Colonic mucosa (tissue), 4 donors: ENCODE measurements around the gene RALY. TPM values are rescaled to one million over a fixed set of nuclear protein-coding genes. Genes with fewer than 3 reads are reported as not detected.

Experiments
- DNase-seq: peaks from one replicate; pipeline ENCODE4 v3.0.0-alpha.2; 2020
- H3K27ac ChIP-seq: fragments of 200-600 bp; one replicate; pipeline ENCODE4 v1.8.0; 2021
- H3K27me3 ChIP-seq: fragments of 200-600 bp; one replicate; pipeline ENCODE4 v1.8.0; 2021
- H3K36me3 ChIP-seq: fragments of 200-600 bp; one replicate; pipeline ENCODE4 v1.8.0; 2021
- H3K4me1 ChIP-seq: fragments of 200-600 bp; one replicate; pipeline ENCODE4 v1.8.0; 2021; ENCODE audit warnings: mild to moderate bottlenecking
- H3K4me3 ChIP-seq: fragments of 200-600 bp; one replicate; pipeline ENCODE4 v1.8.0; 2021
- H3K9ac ChIP-seq, 2 donors: one replicate each; pipeline ENCODE4 v1.7.0; 2013; ENCODE audit warnings: control low read depth in 2 of 2, low read depth in 2 of 2, low read length in 2 of 2
- H3K9me3 ChIP-seq: fragments of 200-600 bp; one replicate; pipeline ENCODE4 v1.8.0; 2021
- CTCF ChIP-seq: fragments of 200-600 bp; IDR thresholded peaks from one replicate; pipeline ENCODE4 v1.8.0; 2022; ENCODE audit warnings: antibody characterized with exemption, mild to moderate bottlenecking
- intact Hi-C: fragments of 100-400 bp; cut with DNase I; formaldehyde crosslinking; loops from one replicate; pipeline ENCODE4 v1.14.1; 2022
- total RNA-seq, 2 donors: library from RNA; stranded (reverse); fragmentation: NEBNext Ultra II Directional in 1 of 2; extraction: Animal tissue kit (Norgen Biotek cat#: 25700) in 1 of 2; gene quantifications; one replicate each; pipeline ENCODE4 v1.2.1, GENCODE V29; 2021
- donor health status: healthy.
- donor health status: DM: no; HTN: no; CAD: no.
- donor health status: DM: no; HTN: no; CAD: no.

Gene RALY
- total RNA-seq, 2 donors from 2014 or later: 196 to 212 TPM

GRCh38 chr20:34072076-34072475 lies 78.4 kb downstream of the RALY start:
- Histone ChIP-seq H3K36me3 (peaks cover 5% of the 10 kb centered on the region), H3K4me1 (no peaks in the 10 kb centered on the region), H3K9ac (no peak overlapping the region), H3K9me3 (no peaks in the 10 kb centered on the region), H3K27me3 (no peaks in the 10 kb centered on the region), H3K4me3 (no peak overlapping the region), H3K27ac (no peak overlapping the region)
- TF ChIP-seq CTCF: no peak
- no peak for DNase-seq
- intact Hi-C loops: loop anchor here (5.0 to 10.0 kb wide), 2 partner anchors 53 to 140 kb away; no protein-coding TSS in a partner anchor

- DNase-seq: no peak
- Histone ChIP-seq H3K27me3 (no peaks in the 10 kb centered on the region), H3K9ac (no peak overlapping the region), H3K36me3 (peaks cover 9% of the 10 kb centered on the region), H3K9me3 (no peaks in the 10 kb centered on the region), H3K27ac (no peak overlapping the region), H3K4me1 (no peaks in the 10 kb centered on the region), H3K4me3 (no peak overlapping the region)
- intact Hi-C loops: loop anchor here (5.0 to 10.0 kb wide), 2 partner anchors 52 to 140 kb away; no protein-coding TSS in a partner anchor
- TF ChIP-seq CTCF: no peak
Observed at GRCh38 chr20:34072778-34073177, 79.1 kb downstream of the RALY start.

GRCh38 chr20:34074101-34074760 lies 80.5 kb downstream of the RALY start:
- Histone ChIP-seq H3K9ac (no peak overlapping the region), H3K4me3 (no peak overlapping the region), H3K36me3 (peaks cover 20% of the 10 kb centered on the region), H3K9me3 (no peaks in the 10 kb centered on the region), H3K27me3 (no peaks in the 10 kb centered on the region), H3K4me1 (no peaks in the 10 kb centered on the region), H3K27ac (no peak overlapping the region)
- TF ChIP-seq CTCF: no peak
- intact Hi-C loops: loop anchor here (5.0 to 10.0 kb wide), 2 partner anchors 51 to 142 kb away; no protein-coding TSS in a partner anchor
- no peak for DNase-seq

GRCh38 chr20:34075647-34076046 lies 81.9 kb downstream of the RALY start:
- intact Hi-C loops: loop anchor here (10.0 kb wide), 1 partner anchor 49 kb away; no protein-coding TSS in a partner anchor
- Histone ChIP-seq H3K36me3 (peaks cover 28% of the 10 kb centered on the region), H3K27ac (no peak overlapping the region), H3K4me1 (no peaks in the 10 kb centered on the region), H3K4me3 (no peak overlapping the region), H3K27me3 (no peaks in the 10 kb centered on the region), H3K9ac (no peak overlapping the region), H3K9me3 (no peaks in the 10 kb centered on the region)
- TF ChIP-seq CTCF: no peak
- DNase-seq: no peak

GRCh38 chr20:34076952-34077351 lies 83.2 kb downstream of the RALY start:
- Histone ChIP-seq H3K27ac (no peak overlapping the region), H3K27me3 (no peaks in the 10 kb centered on the region), H3K4me1 (no peaks in the 10 kb centered on the region), H3K9ac (no peak overlapping the region), H3K4me3 (no peak overlapping the region), H3K36me3 (peaks cover 26% of the 10 kb centered on the region), H3K9me3 (no peaks in the 10 kb centered on the region)
- DNase-seq: no peak
- no peak for TF ChIP-seq CTCF
- intact Hi-C loops: loop anchor here (10.0 kb wide), 1 partner anchor 48 kb away; no protein-coding TSS in a partner anchor
